Lower lobe of right lung (tissue), 2 donors: ENCODE results near the gene GNAT2. TPM values are rescaled to one million over a fixed set of nuclear protein-coding genes. Genes with fewer than 3 reads are reported as not detected.

Experiments
- ATAC-seq, 2 donors: fragments of 200-7000 bp; cut with Tn5 transposase; one replicate each; pipeline ENCODE4 v1.9.1; 2020 to 2022; ENCODE audit warnings: mild to moderate bottlenecking in 2 of 2, moderate library complexity in 2 of 2
- DNase-seq: peaks from one replicate; pipeline ENCODE4 v3.0.0-alpha.2; 2020
- H3K27ac ChIP-seq: fragments of 200-600 bp; one replicate; pipeline ENCODE4 v1.8.0; 2022
- H3K27me3 ChIP-seq: fragments of 200-600 bp; one replicate; pipeline ENCODE4 v1.8.0; 2022; ENCODE audit warnings: low read depth
- H3K36me3 ChIP-seq: fragments of 200-600 bp; one replicate; pipeline ENCODE4 v1.8.0; 2022; ENCODE audit warnings: mild to moderate bottlenecking
- H3K4me1 ChIP-seq: fragments of 200-600 bp; one replicate; pipeline ENCODE4 v1.8.0; 2022
- H3K4me3 ChIP-seq: fragments of 200-600 bp; one replicate; pipeline ENCODE4 v1.8.0; 2022; ENCODE audit warnings: mild to moderate bottlenecking
- H3K9me3 ChIP-seq: fragments of 200-600 bp; one replicate; pipeline ENCODE4 v1.8.0; 2022
- CTCF ChIP-seq: fragments of 200-600 bp; IDR thresholded peaks from one replicate; pipeline ENCODE4 v1.8.0; 2022; ENCODE audit warnings: antibody characterized with exemption, mild to moderate bottlenecking
- intact Hi-C: fragments of 100-400 bp; cut with DNase I; formaldehyde crosslinking; loops from one replicate; pipeline ENCODE4 v1.11.0; 2022
- total RNA-seq: library from RNA; stranded (reverse); fragmentation: NEBNext Ultra II Directional; extraction: Animal tissue kit (Norgen Biotek cat#: 25700); gene quantifications from one replicate; pipeline ENCODE4 v1.2.1, GENCODE V29; 2021
- donor health status: DM: no; HTN: yes; CAD: no; lungs with severe emphysema.

Gene GNAT2
- total RNA-seq, 1 donor from 2014 or later = not detected

DNA sequence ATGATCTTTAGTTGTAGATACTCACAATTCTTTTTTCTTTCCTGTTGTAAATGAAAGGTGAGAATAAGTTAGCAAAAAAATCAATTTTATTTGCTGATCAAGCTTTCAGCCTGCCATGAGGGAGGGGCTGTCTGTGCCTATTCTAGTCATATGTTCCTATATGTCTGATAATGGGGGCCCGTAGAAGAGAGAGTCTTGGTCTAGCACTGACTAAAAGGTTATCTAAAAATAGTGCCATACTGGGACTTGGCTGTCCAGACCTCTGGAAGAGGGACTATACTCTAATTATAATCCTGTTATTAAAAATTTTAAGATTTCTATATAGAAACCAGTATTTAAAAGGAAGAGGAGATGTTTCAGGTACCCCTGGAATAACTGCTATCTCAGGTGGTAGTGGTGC is 52.4 kb downstream of the GNAT2 start:
- H3K4me1 ChIP-seq = peaks cover 63% of the 10 kb centered on the region
- no peak for ATAC-seq
- DNase-seq = no peak
- H3K27me3 ChIP-seq = no peaks in the 10 kb centered on the region
- no peaks in the 10 kb centered on the region for H3K9me3 ChIP-seq
- intact Hi-C loops = no loop called here
- no peak overlapping the region for H3K27ac ChIP-seq
- no peak overlapping the region for H3K4me3 ChIP-seq
- no peak for TF ChIP-seq CTCF
- no peaks in the 10 kb centered on the region for H3K36me3 ChIP-seq

DNA sequence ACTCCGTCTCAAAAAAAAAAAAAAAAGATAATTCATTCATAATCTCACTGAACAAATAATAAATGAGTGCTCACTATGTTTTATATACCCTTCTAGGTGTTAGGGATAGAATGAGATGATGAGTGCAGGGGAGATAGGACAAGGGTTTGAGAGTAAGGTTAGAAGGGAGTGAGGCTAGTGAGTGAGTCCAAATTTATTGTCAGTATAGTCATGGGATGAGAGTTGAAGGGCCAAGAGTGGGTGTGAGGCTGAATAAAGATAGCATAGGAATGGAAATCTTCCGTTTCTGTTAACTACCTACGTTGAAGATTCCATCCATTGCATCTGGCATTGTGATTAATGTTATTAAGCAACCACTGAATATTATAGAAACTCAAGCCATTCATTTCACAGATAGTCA is 54.2 kb downstream of the GNAT2 start:
- TF ChIP-seq CTCF = no peak
- Histone ChIP-seq H3K27ac (no peak overlapping the region), H3K27me3 (no peaks in the 10 kb centered on the region), H3K4me1 (peaks cover 62% of the 10 kb centered on the region), H3K36me3 (no peaks in the 10 kb centered on the region), H3K4me3 (no peak overlapping the region), H3K9me3 (no peaks in the 10 kb centered on the region)
- intact Hi-C loops = no loop called here
- ATAC-seq = no peak
- DNase-seq = no peak

DNA sequence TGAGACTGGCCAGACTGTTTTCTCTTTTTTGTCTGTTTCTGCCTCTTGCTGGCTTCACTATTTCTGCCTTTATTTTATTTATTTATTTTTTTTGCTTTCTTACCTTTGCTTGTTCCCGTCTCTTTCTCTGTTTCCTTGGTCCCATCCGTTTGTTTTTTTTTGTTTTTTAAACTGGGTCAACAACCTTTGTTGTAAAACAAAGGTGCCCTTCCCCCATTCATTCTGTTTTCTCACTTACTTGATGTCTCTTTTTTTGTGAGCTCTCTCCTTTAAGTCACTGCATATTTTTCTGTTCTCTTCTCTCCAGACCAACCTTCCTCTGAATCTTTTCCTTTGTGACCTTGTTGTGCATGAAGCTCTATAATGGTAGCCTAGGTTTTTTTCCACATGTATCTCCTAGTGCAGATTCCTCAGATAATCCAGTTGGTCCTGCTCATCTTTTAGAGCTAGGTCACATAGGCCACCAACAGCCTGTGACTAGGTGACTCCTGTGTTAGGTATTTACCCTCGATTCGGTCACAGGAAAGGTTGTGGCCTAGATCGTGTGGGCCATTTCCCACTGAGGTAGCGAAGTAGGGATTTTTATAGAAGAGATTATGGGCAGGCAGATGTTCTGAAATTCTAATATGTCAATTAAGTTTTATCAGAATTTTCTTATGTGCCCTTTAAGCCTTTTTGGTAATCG is 55.1 kb downstream of the GNAT2 start:
- intact Hi-C loops = no loop called here
- Histone ChIP-seq H3K27ac (no peak overlapping the region), H3K36me3 (no peaks in the 10 kb centered on the region), H3K27me3 (no peaks in the 10 kb centered on the region), H3K9me3 (no peaks in the 10 kb centered on the region), H3K4me1 (peaks cover 54% of the 10 kb centered on the region), H3K4me3 (no peak overlapping the region)
- ATAC-seq = no peak
- TF ChIP-seq CTCF = no peak
- no peak for DNase-seq

DNA sequence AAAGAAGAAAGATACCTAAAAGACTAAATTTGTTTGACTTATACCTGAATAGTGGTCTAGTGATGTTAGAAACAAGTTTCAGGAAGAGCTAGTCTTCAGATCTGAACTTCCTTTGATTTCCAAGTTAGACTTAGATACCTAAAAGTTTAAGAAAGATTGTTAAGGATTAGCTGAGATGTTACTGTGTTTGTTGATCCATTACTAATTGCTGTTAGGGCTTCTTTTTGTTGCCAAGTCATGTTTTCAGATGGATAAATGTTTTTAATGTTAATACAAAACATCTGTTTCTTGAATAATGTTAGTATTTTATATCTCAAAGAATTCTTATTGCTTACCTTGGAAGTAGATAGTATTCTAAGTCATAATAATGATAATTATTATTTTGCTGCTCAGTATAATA is 59.4 kb downstream of the GNAT2 start:
- Histone ChIP-seq H3K27me3 (no peaks in the 10 kb centered on the region), H3K4me3 (no peak overlapping the region), H3K4me1 (peaks cover 59% of the 10 kb centered on the region), H3K27ac (no peak overlapping the region), H3K36me3 (no peaks in the 10 kb centered on the region), H3K9me3 (no peaks in the 10 kb centered on the region)
- TF ChIP-seq CTCF = no peak
- intact Hi-C loops = no loop called here
- ATAC-seq (no peak), DNase-seq (no peak)

DNA sequence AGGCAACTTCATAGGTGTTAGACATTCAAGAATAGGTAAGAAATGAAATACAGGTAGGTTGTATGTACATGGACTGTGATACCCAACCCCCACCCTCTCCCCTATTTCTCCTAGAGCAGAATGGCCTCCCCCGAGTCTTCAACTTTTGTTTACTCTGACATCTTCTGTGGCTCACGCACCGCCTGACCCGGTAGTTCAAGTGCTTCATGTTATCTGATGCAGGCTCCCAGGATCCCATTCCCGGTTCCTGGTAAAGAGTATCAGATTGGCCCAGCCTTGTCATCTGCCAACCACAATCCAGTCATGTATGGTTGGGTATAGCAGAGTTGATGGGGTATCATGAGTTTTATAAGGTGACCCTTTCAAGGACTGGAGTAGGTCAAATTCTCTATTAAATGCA is 61.9 kb downstream of the GNAT2 start:
- ATAC-seq = no peak
- no peak for TF ChIP-seq CTCF
- DNase-seq = no peak
- Histone ChIP-seq H3K36me3 (no peaks in the 10 kb centered on the region), H3K4me1 (peaks cover 51% of the 10 kb centered on the region), H3K9me3 (no peaks in the 10 kb centered on the region), H3K27ac (no peak overlapping the region), H3K27me3 (no peaks in the 10 kb centered on the region), H3K4me3 (no peak overlapping the region)
- intact Hi-C loops = no loop called here

- ATAC-seq (no peak), DNase-seq (no peak)
- Histone ChIP-seq H3K4me3 (no peak overlapping the region), H3K27me3 (no peaks in the 10 kb centered on the region), H3K27ac (no peak overlapping the region), H3K36me3 (no peaks in the 10 kb centered on the region), H3K9me3 (no peaks in the 10 kb centered on the region), H3K4me1 (peaks cover 44% of the 10 kb centered on the region)
- no peak for TF ChIP-seq CTCF
- intact Hi-C loops = no loop called here
Measured at GRCh38 chr1:109556563-109556962, 62.9 kb downstream of the GNAT2 start.
